Tibial nerve (tissue), 4 donors: Measurements from ENCODE around the gene IFITM10. TPM values are rescaled to one million over a fixed set of nuclear protein-coding genes. Genes with fewer than 3 reads are reported as not detected.

ENCODE experiments used
- DNase-seq, 2 donors: peaks; one replicate each; pipeline ENCODE4 v3.0.0-alpha.2; 2019; ENCODE audit warnings: low spot score in 2 of 2
- H3K27ac ChIP-seq, 4 donors: fragments of 200-600 bp; sonication (generic) in 3 of 4; one replicate each; pipeline ENCODE4 v1.5.1; 2017 to 2019; ENCODE audit warnings: mild to moderate bottlenecking in 1 of 4
- H3K27me3 ChIP-seq, 2 donors: fragments of 200-600 bp; sonication (generic) in 1 of 2; one replicate each; pipeline versions ENCODE4 v1.5.1 to v1.6.0; 2017 to 2019
- H3K36me3 ChIP-seq, 3 donors: fragments of 200-600 bp; sonication (generic); one replicate each; pipeline ENCODE4 v1.5.1; 2018 to 2019
- H3K4me1 ChIP-seq, 4 donors: fragments of 200-600 bp; sonication (generic) in 3 of 4; one replicate each; pipeline ENCODE4 v1.5.1; 2017 to 2019
- H3K4me3 ChIP-seq, 4 donors: fragments of 200-600 bp; sonication (generic) in 3 of 4; one replicate each; pipeline ENCODE4 v1.5.1; 2017 to 2019; ENCODE audit warnings: mild to moderate bottlenecking in 1 of 4, moderate library complexity in 1 of 4
- H3K9me3 ChIP-seq, 4 donors: fragments of 200-600 bp; sonication (generic) in 3 of 4; one replicate each; pipeline ENCODE4 v1.5.1; 2017 to 2019
- EP300 ChIP-seq, 2 donors: sonication (generic); formaldehyde crosslinking; IDR thresholded peaks; one replicate each; pipeline ENCODE4 v1.6.1; 2017; ENCODE audit warnings: antibody characterized with exemption in 2 of 2, mild to moderate bottlenecking in 1 of 2
- POLR2A ChIP-seq, 2 donors: fragments of 450-650 bp; IDR thresholded peaks; one replicate each; pipeline ENCODE4 v1.6.1; 2017; ENCODE audit warnings: antibody characterized with exemption in 2 of 2, mild to moderate bottlenecking in 2 of 2, moderate library complexity in 2 of 2
- WGBS, 2 donors: methylation state at CpG; one replicate each; pipeline ENCODE4 v1.1.5; 2018; 5-methylcytosine and 5-hydroxymethylcytosine counted together
- total RNA-seq, 4 donors: library from RNA; depleted of rRNA; stranded (reverse); fragments of >200 nt; gene quantifications; one replicate each; pipeline ENCODE4 v1.1.0, GENCODE V29; 2016
- TF ChIP-seq, protein P1 (sequence below), 5 experiments: fragments of 200-600 bp in 3 of 5; fragments of 450-650 bp in 2 of 5; sonication (generic) in 3 of 5; IDR thresholded peaks; one replicate each; pipeline ENCODE4 v1.5.1; 2016 to 2019; ENCODE audit warnings: antibody characterized with exemption in 5 of 5, mild to moderate bottlenecking in 3 of 5, moderate library complexity in 2 of 5

Gene IFITM10
- total RNA-seq, result 10 to 100 TPM in 2 of 4 donors, 1 to 10 TPM in 2; 5.9 to 54.9 (median 13.8) TPM

- peak in 1 of 2 donors; percentile 34 for TF ChIP-seq POLR2A (IDR thresholded peaks at IDR 0.05)
- TF ChIP-seq EP300 (IDR thresholded peaks at IDR 0.05), result peak in 1 of 2 donors; percentile 56
- TF ChIP-seq, protein P1, sequence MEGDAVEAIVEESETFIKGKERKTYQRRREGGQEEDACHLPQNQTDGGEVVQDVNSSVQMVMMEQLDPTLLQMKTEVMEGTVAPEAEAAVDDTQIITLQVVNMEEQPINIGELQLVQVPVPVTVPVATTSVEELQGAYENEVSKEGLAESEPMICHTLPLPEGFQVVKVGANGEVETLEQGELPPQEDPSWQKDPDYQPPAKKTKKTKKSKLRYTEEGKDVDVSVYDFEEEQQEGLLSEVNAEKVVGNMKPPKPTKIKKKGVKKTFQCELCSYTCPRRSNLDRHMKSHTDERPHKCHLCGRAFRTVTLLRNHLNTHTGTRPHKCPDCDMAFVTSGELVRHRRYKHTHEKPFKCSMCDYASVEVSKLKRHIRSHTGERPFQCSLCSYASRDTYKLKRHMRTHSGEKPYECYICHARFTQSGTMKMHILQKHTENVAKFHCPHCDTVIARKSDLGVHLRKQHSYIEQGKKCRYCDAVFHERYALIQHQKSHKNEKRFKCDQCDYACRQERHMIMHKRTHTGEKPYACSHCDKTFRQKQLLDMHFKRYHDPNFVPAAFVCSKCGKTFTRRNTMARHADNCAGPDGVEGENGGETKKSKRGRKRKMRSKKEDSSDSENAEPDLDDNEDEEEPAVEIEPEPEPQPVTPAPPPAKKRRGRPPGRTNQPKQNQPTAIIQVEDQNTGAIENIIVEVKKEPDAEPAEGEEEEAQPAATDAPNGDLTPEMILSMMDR (IDR thresholded peaks at IDR 0.05), result no peak
- no peaks in the 10 kb centered on the region for H3K9me3 ChIP-seq
- H3K27me3 ChIP-seq, result peaks cover 0 to 12% of the 10 kb centered on the region in 2 donors
- WGBS, 2 donors, result 25 to 26% methylated on average over 6 of the region's 6 CpGs
- peak within 1 kb of the TSS; percentile 23 to 51 (median 34) for H3K4me3 ChIP-seq
- peak within 1 kb of the TSS; percentile 27 to 83 (median 70) for H3K27ac ChIP-seq
- peaks cover 0 to 42% (median 7%) of the 10 kb centered on the region in 3 donors for H3K36me3 ChIP-seq
- DNase-seq, result no peak
- peaks cover 0 to 50% (median 21%) of the 10 kb centered on the region in 4 donors for H3K4me1 ChIP-seq
These were observed at the start of gene IFITM10 for GRCh38 chr11:1750481-1750839. TSS of gene IFITM10 (minus strand) at chr11:1750595. CDS start at chr11:1750442, 153 bp downstream.

DNA sequence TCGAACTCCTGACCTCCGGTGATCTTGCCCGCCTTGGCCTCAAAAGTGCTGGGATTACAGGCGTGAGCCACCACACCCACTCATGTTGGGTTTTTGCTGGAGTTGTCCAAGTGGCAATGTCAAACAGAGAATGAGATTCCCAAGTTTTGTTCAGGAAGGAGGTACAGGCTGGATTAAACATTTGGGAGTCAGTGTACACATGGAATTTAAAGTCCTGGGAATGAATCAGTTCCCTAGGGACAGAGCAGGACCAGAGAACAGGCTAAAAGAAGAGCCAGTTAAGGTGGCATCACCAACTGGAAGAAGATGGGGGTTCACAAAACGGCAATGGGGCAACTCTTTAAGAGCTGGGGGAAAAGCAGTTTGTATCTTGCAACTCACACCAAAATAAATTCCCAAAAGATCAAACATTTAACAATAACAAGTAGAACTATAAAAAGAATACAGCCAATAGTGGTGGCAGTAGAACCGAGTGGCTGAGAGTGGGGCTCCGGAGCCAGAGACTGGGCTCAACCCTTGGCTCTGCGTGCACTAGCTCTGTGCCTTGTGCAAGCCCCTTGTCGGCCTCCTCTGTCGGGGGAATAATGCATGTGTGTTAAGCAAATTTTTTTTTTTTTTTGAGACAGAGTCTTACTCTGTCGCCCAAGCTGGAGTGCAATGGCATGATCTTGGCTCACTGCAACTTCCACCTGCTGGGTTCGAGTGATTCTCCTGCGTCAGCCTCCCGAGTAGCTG, 47.2 kb upstream of the IFITM10 start:
- Histone ChIP-seq H3K36me3 (no peaks in the 10 kb centered on the region), H3K27me3 (peaks cover 0 to 4% of the 10 kb centered on the region in 2 donors), H3K27ac (no peak overlapping the region), H3K4me3 (no peak overlapping the region), H3K4me1 (no peaks in the 10 kb centered on the region), H3K9me3 (peaks cover 0 to 6% (median 0%) of the 10 kb centered on the region in 4 donors)
- TF ChIP-seq, protein P1 (IDR thresholded peaks at IDR 0.05), result no peak
- TF ChIP-seq POLR2A (IDR thresholded peaks at IDR 0.05) (no peak), EP300 (IDR thresholded peaks at IDR 0.05) (no peak)
- 75 to 78% methylated on average over 14 of the region's 14 CpGs for WGBS, 2 donors
- no peak for DNase-seq

DNA sequence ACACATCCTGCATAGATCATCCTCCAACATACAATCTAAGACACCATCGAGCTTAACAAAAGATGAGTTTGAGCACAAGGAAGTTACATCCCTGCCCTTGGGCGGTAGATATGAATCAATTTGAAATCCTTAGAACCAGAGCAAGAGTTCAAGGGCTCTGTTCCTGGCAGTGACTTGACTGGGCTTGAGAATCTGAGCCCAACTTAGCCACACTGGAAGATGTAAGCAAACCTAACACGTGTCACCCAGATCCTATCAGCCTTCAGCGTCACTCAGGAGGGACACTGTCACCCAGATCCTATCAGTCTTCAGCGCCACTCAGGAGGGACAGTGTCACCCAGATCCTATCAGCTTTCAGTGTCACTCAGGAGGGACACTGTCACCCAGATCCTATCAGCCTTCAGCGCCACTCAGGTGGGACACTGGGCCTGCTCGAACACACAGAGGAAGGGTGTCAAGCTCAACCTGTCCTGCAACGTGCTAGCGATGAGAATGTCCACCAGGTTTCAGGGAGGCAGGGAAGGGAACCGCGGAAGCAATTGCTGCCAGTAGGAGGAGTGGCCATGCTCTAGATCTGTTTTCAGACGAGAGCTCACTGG, 46.1 kb upstream of the IFITM10 start:
- H3K9me3 ChIP-seq, result peaks cover 0 to 6% (median 0%) of the 10 kb centered on the region in 4 donors
- H3K4me1 ChIP-seq, result no peaks in the 10 kb centered on the region
- WGBS, 2 donors, result 73 to 79% methylated on average over 12 of the region's 12 CpGs
- no peaks in the 10 kb centered on the region for H3K36me3 ChIP-seq
- no peak overlapping the region for H3K27ac ChIP-seq
- H3K4me3 ChIP-seq, result no peak overlapping the region
- TF ChIP-seq EP300 (IDR thresholded peaks at IDR 0.05) (no peak), POLR2A (IDR thresholded peaks at IDR 0.05) (no peak)
- TF ChIP-seq, protein P1 (IDR thresholded peaks at IDR 0.05), result no peak
- H3K27me3 ChIP-seq, result peaks cover 0 to 4% of the 10 kb centered on the region in 2 donors
- no peak for DNase-seq

DNA sequence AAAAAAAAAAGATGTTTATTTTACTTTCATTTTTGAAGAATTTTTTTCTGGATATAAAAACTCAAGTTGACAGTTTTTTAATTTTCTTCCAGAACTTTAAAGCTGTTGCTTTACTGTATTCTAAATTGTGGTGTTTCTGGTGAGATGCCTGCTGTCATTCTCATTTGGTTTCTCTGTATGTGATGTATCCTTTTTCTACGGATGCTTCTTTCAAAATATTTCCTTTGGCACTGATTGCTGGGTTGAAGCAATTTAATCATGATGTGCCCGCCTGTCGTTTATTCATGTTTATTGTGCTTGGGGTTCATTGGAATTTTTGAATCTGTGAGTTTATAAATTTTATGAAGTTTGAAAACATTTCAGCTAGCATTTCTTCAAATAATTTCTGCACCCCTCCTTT, 42.7 kb upstream of the IFITM10 start:
- H3K27ac ChIP-seq, result no peak overlapping the region
- peaks cover 0 to 4% of the 10 kb centered on the region in 2 donors for H3K27me3 ChIP-seq
- WGBS, 2 donors, result 22 to 31% methylated on average over 3 of the region's 3 CpGs
- no peak overlapping the region for H3K4me3 ChIP-seq
- no peak for DNase-seq
- H3K36me3 ChIP-seq, result no peaks in the 10 kb centered on the region
- H3K9me3 ChIP-seq, result peaks cover 0 to 9% (median 0%) of the 10 kb centered on the region in 4 donors
- no peaks in the 10 kb centered on the region for H3K4me1 ChIP-seq
- TF ChIP-seq, protein P1 (IDR thresholded peaks at IDR 0.05), result no peak

DNA sequence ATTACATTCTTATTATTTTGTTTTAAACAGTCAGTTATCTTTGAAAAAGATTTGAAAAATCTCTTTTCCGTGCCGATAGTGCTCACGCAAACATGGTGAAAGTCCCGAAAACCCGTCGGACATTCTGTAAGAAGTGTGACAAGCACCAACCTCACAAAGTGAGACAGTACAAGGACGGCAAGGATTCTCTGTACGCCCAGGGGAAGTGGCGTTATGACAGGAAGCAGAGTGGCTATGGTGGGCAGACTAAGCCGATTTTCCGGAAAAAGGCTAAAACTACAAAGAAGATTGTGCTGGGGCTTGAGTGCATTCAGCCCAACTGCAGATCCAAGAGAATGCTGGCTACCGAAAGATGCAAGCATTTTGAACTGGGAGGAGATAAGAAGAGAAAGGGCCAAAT, 42.1 kb upstream of the IFITM10 start:
- H3K4me1 ChIP-seq, result no peaks in the 10 kb centered on the region
- H3K27me3 ChIP-seq, result peaks cover 0 to 4% of the 10 kb centered on the region in 2 donors
- TF ChIP-seq POLR2A (IDR thresholded peaks at IDR 0.05) (no peak), EP300 (IDR thresholded peaks at IDR 0.05) (no peak)
- TF ChIP-seq, protein P1 (IDR thresholded peaks at IDR 0.05), result no peak
- DNase-seq, result no peak
- H3K27ac ChIP-seq, result no peak overlapping the region
- H3K4me3 ChIP-seq, result no peak overlapping the region
- H3K36me3 ChIP-seq, result no peaks in the 10 kb centered on the region
- H3K9me3 ChIP-seq, result peaks cover 0 to 12% (median 0%) of the 10 kb centered on the region in 4 donors
- WGBS, 2 donors, result 76 to 78% methylated on average over 12 of the region's 12 CpGs
